SK-N-SH (cell line): ENCODE results near the gene ETV3L.

ENCODE experiments used
- MAX ChIP-seq: IDR thresholded peaks from 2 replicates; pipeline ENCODE4 v1.4.0; 2012; ENCODE audit warnings: low read depth
- TF ChIP-seq, protein P1 (sequence below): fragments of 200-600 bp; sonication (generic); IDR thresholded peaks from 2 replicates; pipeline ENCODE4 v1.6.1; 2017; ENCODE audit warnings: antibody characterized with exemption, mild to moderate bottlenecking, moderate library complexity

GRCh38 chr1:157132616-157133167 lies 33.1 kb upstream of the ETV3L start:
- TF ChIP-seq, protein P1, sequence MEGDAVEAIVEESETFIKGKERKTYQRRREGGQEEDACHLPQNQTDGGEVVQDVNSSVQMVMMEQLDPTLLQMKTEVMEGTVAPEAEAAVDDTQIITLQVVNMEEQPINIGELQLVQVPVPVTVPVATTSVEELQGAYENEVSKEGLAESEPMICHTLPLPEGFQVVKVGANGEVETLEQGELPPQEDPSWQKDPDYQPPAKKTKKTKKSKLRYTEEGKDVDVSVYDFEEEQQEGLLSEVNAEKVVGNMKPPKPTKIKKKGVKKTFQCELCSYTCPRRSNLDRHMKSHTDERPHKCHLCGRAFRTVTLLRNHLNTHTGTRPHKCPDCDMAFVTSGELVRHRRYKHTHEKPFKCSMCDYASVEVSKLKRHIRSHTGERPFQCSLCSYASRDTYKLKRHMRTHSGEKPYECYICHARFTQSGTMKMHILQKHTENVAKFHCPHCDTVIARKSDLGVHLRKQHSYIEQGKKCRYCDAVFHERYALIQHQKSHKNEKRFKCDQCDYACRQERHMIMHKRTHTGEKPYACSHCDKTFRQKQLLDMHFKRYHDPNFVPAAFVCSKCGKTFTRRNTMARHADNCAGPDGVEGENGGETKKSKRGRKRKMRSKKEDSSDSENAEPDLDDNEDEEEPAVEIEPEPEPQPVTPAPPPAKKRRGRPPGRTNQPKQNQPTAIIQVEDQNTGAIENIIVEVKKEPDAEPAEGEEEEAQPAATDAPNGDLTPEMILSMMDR, result no peak
- TF ChIP-seq MAX, result no peak
